Duodenal mucosa (tissue), 2 donors: ENCODE data around the gene PTPN2.
"Not testable (repeated sequence)": the region's sequence is repeated elsewhere in the genome, so short reads cannot be mapped to it uniquely, and the experiment has no call there.

Source experiments
- H3K27ac ChIP-seq: one replicate; pipeline ENCODE4 v1.7.0; 2013; ENCODE audit warnings: low read depth, low read length
- H3K27me3 ChIP-seq, 2 donors: one replicate each; pipeline ENCODE4 v1.7.0; 2013; ENCODE audit warnings: low read length in 2 of 2, control low read depth in 1 of 2; ENCODE audit not compliant: insufficient read depth in 2 of 2, control insufficient read depth in 1 of 2
- H3K36me3 ChIP-seq, 2 donors: one replicate each; pipeline ENCODE4 v1.7.0; 2013; ENCODE audit warnings: low read length in 2 of 2, control low read depth in 1 of 2; ENCODE audit not compliant: insufficient read depth in 2 of 2, control insufficient read depth in 1 of 2
- H3K4me1 ChIP-seq, 2 donors: one replicate each; pipeline ENCODE4 v1.7.0; 2013; ENCODE audit warnings: low read length in 2 of 2, control low read depth in 1 of 2; ENCODE audit not compliant: insufficient read depth in 2 of 2, control insufficient read depth in 1 of 2
- H3K4me3 ChIP-seq, 2 donors: one replicate each; pipeline ENCODE4 v1.7.0; 2013; ENCODE audit warnings: low read length in 2 of 2, low read depth in 1 of 2
- H3K9ac ChIP-seq, 2 donors: one replicate each; pipeline ENCODE4 v1.7.0; 2013; ENCODE audit warnings: low read length in 2 of 2, low read depth in 1 of 2
- H3K9me3 ChIP-seq, 2 donors: one replicate each; pipeline ENCODE4 v1.7.0; 2013; ENCODE audit warnings: low read length in 2 of 2, control low read depth in 1 of 2; ENCODE audit not compliant: control insufficient read depth in 1 of 2

Gene PTPN2

DNA sequence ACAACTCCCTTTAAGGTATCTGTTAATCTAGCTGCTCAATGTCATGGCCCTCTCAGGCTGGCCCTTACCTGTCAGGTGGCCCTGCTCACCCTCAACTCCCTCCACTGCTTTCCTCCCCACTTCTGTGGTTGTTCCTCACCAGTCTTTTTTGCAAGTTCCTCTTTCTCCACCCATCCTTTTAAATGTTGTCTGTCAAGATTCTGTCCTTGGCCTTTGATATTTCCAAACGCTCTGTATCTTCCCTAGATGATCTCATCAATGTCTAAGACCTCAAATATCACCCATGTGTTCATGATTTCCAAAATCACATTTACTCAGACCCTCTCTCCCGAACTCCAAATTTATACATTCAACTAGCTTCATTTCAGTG lies 3.5 kb downstream of the PTPN2 start:
- Histone ChIP-seq H3K27ac (no peak overlapping the region), H3K36me3 (no peaks in the 10 kb centered on the region), H3K9me3 (no peaks in the 10 kb centered on the region), H3K27me3 (no peaks in the 10 kb centered on the region), H3K4me1 (peaks cover 37 to 38% of the 10 kb centered on the region in 2 donors), H3K9ac (no peak overlapping the region), H3K4me3 (no peak overlapping the region)

DNA sequence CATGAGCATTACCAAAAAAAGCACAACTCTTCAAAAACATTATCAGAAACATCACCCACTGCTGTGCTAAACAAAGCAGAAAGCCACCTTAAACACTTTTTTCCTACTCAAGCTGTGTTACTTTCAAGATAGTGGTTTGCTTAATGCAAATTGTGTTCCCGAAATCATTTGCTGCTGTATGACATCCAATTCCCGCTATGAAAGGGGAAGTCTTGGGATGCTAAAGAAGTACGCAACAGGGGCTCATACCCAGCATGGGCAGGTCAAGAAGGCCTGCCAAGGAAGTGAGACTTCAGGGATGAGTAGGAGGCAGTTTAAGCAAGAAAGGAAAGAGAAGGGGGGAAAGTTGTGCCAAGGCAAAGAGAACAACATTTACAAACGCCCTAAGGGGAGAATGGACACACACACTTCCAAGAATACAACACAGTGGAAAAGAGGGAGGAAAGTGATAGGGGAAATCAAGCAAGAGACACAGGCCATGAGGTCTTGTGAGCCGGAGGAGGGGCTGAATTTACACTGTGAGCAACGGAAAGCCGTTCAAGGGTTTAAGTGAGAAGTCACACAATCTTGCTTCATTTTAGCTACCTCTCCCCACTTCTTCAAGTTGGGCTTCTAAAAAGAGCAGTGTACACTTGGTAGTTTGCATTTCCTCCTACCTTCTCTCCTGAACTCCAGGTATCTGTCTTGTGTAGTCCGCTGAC lies 4.0 kb downstream of the PTPN2 start:
- peaks cover 37% of the 10 kb centered on the region in 2 donors for H3K4me1 ChIP-seq
- H3K27me3 ChIP-seq: no peaks in the 10 kb centered on the region
- no peak overlapping the region for H3K27ac ChIP-seq
- H3K9me3 ChIP-seq: no peaks in the 10 kb centered on the region
- H3K4me3 ChIP-seq: no peak overlapping the region
- H3K36me3 ChIP-seq: no peaks in the 10 kb centered on the region
- H3K9ac ChIP-seq: peak overlapping the region in 1 of 2 donors; percentile 22

DNA sequence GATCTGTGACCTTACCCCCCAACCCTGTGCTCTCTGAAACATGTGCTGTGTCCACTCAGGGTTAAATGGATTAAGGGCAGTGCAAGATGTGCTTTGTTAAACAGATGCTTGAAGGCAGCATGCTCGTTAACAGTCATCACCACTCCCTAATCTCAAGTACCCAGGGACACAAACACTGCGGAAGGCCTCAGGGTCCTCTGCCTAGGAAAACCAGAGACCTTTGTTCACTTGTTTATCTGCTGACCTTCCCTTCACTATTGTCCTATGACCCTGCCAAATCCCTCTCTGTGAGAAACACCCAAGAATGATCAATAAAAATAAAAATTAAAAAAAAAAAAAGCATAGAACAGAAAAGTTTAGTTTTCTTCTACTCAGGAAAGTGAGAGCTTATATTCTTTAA lies 9.0 kb downstream of the PTPN2 start:
- H3K27ac ChIP-seq, H3K4me1 ChIP-seq, H3K4me3 ChIP-seq, H3K36me3 ChIP-seq, H3K9me3 ChIP-seq, H3K27me3 ChIP-seq, H3K9ac ChIP-seq: not testable (repeated sequence)

DNA sequence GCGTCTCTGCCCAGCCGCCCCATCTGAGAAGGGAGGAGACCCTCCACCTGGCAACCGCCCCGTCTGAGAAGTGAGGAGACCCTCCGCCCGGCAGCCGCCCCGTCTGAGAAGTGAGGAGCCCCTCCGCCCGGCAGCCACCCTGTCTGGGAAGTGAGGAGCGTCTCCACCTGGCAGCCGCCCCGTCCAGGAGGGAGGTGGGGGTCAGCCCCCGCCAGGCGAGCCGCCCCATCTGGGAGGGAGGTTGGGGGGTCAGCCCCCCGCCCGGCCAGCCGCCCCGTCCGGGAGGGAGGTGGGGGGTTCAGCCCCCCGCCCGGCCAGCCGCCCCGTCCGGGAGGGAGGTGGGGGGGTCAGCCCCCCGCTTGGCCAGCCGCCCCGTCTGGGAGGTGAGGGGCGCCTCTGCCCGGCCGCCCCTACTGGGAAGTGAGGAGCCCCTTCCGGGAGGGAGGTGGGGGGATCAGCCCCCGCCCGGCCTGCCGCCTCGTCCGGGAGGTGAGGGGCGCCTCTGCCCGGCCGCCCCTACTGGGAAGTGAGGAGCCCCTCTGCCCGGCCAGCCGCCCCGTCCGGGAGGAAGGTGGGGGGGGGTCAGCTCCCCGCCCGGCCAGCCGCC lies 10.0 kb downstream of the PTPN2 start:
- not testable (repeated sequence) for H3K4me1 ChIP-seq, H3K27me3 ChIP-seq

DNA sequence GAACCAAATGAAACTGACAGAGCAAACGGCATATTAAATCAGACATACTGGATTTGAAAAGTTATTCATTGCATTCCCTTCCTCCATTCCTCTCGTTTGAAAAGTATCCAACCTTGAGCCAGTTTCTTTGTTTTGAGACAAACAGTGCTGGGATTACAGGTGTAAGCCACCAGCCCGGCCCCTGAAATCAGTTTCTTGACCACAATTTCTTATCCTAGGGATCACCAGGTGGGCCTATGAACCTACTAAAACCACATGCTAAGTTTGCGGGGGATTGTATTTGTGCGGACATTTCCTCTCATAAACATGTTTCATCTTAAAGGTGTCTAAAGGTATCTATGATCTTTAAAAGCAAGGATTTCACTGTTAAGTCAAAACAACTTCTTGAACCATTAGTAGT lies 11.6 kb downstream of the PTPN2 start:
- H3K4me3 ChIP-seq: no peak overlapping the region
- no peak overlapping the region for H3K27ac ChIP-seq
- no peak overlapping the region for H3K9ac ChIP-seq
- peaks cover 0 to 5% of the 10 kb centered on the region in 2 donors for H3K4me1 ChIP-seq
- no peaks in the 10 kb centered on the region for H3K9me3 ChIP-seq
- H3K27me3 ChIP-seq: no peaks in the 10 kb centered on the region
- H3K36me3 ChIP-seq: no peaks in the 10 kb centered on the region

More for the DNA sequence above, 10.0 kb downstream of the PTPN2 start:
- H3K36me3 ChIP-seq, H3K4me3 ChIP-seq, H3K9ac ChIP-seq, H3K9me3 ChIP-seq, H3K27ac ChIP-seq: not testable (repeated sequence)

DNA sequence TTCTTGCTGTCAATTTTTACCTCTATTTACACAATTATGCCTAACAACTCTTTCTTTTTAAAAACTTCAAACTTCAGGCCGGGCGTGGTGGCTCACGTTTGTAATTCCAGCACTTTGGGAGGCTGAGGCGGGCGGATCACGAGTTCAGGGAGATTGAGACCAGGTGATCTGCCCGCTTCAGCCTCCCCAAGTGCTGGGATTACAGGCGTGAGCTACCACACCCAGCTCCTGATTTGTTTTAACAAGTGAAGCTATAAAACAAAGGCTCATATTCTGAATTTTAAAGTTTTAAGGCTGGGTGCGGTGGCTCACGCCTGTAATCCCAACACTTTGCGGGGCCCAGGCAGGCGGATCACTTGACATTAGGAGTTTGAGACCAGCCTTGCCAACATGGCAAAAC lies 15.5 kb downstream of the PTPN2 start:
- H3K36me3 ChIP-seq: no peaks in the 10 kb centered on the region

DNA sequence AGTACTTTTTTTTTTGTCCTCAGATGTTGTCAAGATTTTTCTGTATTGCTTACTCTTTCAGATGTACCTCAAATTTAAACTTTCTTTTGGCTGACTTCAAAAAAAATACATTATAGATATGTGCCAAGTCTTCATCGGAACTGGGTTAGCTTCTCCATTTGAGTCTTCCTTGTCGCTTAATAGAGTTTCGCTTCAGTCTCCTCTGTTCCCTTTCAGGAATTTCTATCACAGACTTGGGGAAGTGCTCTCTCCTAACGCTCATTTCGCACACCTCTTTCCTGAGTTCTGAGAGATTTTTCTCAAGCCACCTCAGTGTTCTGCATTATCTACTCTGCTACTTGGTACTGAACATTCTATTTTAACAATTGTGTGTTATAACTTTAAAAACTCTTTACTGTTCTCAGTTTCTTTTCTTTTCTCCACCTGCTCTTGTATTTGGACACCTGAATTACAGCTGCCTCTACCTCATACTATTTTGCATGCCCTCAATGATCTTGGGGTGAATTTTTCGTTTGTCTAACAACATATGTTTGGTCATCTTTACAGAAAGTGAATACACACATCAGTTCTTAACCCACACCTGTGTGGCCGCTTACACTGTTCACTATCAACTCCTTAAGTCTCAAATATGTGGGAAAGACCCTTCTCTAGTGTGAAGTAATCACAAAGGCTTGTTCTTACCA lies 16.5 kb downstream of the PTPN2 start:
- Histone ChIP-seq H3K9ac (no peak overlapping the region), H3K4me1 (peaks cover 0 to 6% of the 10 kb centered on the region in 2 donors), H3K27me3 (no peaks in the 10 kb centered on the region), H3K27ac (no peak overlapping the region), H3K4me3 (no peak overlapping the region), H3K9me3 (no peaks in the 10 kb centered on the region), H3K36me3 (no peaks in the 10 kb centered on the region)

More for the DNA sequence above, 15.5 kb downstream of the PTPN2 start:
- Histone ChIP-seq H3K4me3 (no peak overlapping the region), H3K27me3 (no peaks in the 10 kb centered on the region), H3K4me1 (no peaks in the 10 kb centered on the region), H3K9ac (no peak overlapping the region), H3K9me3 (no peaks in the 10 kb centered on the region), H3K27ac (no peak overlapping the region)

DNA sequence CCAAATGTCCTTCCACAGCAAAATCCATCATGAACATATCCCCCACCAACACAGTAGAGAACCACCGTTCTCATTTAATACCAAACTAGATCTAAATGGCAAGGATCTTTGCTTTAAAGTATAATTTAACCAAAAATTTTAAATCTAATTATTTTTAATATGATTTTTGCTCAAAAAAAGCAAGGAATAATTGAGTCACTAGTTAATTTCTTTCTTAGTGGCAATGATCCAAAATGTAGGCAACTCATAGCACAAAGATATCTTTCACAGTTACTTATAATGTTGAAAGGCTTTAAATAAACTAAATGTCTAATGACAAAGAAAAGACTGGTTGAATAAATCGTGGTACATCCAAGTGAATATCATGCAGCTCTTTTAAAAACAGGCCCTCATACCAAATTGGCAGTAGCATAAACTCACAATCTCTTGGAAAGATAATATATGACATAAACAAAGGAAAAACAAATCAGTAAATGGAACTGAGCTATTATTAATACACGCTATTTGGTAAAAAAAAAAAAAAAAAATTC lies 20.3 kb downstream of the PTPN2 start:
- Histone ChIP-seq H3K36me3 (no peaks in the 10 kb centered on the region), H3K27ac (no peak overlapping the region), H3K9me3 (no peaks in the 10 kb centered on the region), H3K27me3 (no peaks in the 10 kb centered on the region), H3K9ac (no peak overlapping the region), H3K4me3 (no peak overlapping the region), H3K4me1 (peaks cover 13 to 14% of the 10 kb centered on the region in 2 donors)

DNA sequence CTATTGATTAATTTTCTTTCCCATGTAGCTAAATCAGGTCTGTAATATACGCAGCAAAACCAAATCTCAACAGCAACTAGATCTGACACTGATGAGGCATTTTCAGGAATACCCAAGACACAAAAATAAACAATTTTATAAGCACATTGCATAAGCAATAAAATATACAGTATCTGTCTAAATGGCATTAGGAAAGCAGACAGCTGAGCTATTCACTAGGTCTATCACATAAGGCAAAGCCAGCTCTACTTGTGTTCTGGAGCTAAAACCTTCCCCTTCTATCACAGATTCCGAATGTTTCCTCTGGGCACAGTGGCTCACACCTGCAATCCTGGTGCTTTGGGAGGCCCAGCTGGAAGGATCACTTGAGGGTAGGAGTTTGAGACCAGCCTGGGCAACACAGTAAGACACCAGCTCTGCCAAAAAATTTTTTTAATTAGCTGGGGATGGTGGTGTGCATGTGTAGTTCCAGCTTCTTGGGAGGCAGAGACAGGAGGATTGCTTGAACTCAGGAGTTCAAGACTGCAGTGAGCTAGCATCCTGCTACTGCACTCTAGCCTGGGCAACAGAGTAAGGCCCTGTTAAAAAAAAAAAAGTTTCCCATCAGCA lies 21.1 kb downstream of the PTPN2 start:
- no peaks in the 10 kb centered on the region for H3K27me3 ChIP-seq
- H3K27ac ChIP-seq: no peak overlapping the region

DNA sequence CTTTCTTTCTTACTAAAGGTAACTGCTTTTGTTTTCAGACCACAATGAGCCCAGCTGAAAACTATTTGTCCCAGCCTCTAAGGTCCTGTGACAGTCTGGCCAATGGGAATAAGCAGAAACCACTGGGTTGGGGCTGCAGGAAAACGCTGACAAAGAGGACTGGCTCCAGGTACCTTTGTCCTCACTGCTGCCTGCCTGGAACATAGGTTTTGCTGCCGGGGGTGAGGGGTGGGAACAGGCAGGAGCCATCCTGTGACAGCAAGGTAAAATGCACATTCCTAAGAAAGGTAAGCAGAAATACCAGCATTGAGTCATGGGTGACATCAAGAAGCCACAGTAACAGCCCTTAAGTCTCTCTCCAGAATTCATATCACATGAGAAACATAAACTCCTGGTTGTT lies 21.6 kb downstream of the PTPN2 start:
- Histone ChIP-seq H3K4me3 (peak overlapping the region in 1 of 2 donors; percentile 17), H3K9me3 (no peaks in the 10 kb centered on the region), H3K36me3 (no peaks in the 10 kb centered on the region), H3K9ac (no peak overlapping the region), H3K27ac (no peak overlapping the region), H3K27me3 (no peaks in the 10 kb centered on the region), H3K4me1 (peaks cover 13 to 14% of the 10 kb centered on the region in 2 donors)

More for the DNA sequence above, 21.1 kb downstream of the PTPN2 start:
- no peaks in the 10 kb centered on the region for H3K9me3 ChIP-seq
- H3K9ac ChIP-seq: no peak overlapping the region
- H3K4me3 ChIP-seq: peak overlapping the region in 1 of 2 donors; percentile 17
- H3K36me3 ChIP-seq: no peaks in the 10 kb centered on the region
- H3K4me1 ChIP-seq: peaks cover 13 to 14% of the 10 kb centered on the region in 2 donors
